ENCODE measurements around the gene RASGEF1B. TPM values are rescaled to one million over a fixed set of nuclear protein-coding genes. Genes with fewer than 3 reads are reported as not detected.

Gene RASGEF1B
- 0.06 TPM in 1 of 5 replicates, not detected in the others for total RNA-seq (2022; extraction: Qiagen RNA extraction)

GRCh38 chr4:81471588-81472280 is at the start of gene RASGEF1B:
Gene RASGEF1B (minus strand): TSS chr4:81471907. CDS start chr4:81459508, 12,399 bp downstream.

Measured in A549 treated with Hydrocortisone at 1 μM for 4 hours (cell line).